GM18861 (cell line): ENCODE data around the gene SNX20.

ENCODE experiments used
- ATAC-seq: cut with Tn5 transposase; IDR thresholded peaks from one replicate; pipeline ENCODE4 v1.9.1; 2021; ENCODE audit not compliant: unreplicated experiment

The SNX20 gene, protein sequence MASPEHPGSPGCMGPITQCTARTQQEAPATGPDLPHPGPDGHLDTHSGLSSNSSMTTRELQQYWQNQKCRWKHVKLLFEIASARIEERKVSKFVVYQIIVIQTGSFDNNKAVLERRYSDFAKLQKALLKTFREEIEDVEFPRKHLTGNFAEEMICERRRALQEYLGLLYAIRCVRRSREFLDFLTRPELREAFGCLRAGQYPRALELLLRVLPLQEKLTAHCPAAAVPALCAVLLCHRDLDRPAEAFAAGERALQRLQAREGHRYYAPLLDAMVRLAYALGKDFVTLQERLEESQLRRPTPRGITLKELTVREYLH

DNA sequence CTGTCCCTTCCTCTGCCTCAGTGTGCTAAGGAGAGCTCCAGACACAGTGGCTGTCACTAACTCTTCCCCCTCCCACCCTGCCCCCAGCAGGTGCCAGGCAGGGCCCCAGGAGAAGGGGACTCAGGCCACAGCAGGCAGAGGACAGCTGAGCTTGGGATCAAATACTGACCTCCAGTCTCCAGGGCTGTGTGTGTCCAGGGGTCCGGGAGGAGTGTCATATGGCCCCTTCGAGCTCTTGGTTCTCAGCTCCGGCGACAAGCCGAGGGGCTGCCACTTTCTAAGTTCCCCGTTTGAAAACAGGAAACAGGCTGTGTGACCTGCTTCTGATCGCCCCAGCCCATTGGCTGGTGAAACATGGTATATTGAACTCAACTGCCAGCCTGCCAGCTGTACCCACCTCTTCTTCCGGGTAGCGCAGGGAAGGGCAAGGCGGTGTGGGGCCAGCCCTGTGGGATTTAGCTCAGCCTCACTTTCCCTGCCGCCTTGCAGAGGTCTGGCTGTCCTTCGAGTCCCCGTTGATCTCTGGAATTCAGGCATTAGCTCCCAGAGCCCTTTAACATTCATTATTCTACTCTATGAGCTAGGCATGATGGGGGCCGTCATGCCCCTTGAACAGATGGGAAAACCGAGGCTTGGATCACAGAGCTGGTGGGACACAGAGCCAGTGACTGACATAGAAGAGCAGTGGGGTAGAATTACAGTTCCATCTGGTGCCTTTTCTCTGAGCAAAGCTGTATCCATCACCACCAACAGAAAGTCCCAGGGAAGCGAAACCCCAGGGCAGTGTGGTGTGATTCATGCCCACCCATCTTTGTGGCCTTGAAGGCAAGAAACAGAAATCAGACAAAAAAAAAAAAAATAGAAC, at the start of gene SNX20:
Gene SNX20 (minus strand): TSS at position 292 of the 865 bp plus-strand sequence. CDS start 3,786 bp downstream, outside the sequence.
- ATAC-seq: peak; percentile 55

DNA sequence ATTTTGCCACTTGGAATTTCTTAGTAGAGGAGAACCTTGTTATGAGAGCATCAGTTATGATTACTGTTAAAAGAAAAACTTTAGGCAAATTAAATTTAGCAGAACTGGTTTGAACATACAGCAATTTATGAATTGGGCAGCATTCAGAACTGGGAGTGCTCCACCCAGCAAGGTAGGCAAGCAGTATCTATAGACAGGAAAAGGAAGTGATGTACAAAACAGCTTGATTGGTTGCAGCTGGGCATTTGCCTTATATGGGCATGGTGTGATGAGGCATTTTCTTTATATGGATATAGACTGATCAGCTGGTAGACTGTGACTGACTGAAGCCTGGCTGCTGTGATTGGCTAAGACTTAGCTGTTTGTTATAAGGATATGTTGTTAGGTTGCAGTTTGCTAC, 43.2 kb upstream of the SNX20 start:
- ATAC-seq: no peak

DNA sequence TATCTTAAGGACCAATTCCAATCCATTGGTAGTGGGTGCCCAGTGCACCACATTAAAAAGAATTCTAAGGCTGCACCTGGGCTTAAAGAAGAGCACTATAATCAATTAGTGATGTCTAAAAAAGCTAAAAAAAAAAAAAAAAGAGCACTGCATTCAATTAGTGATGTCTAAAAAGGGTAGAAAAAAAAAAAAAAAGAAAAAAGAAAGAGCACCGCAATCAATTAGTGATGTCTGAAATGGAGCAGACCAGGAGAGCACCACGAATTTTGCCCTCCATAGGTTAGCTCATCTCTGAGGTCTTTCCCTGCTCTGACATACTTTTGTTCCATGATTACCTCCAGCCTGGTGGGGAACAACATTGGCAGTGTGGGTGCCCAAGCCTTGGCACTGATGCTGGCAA, 41.8 kb upstream of the SNX20 start:
- no peak for ATAC-seq

DNA sequence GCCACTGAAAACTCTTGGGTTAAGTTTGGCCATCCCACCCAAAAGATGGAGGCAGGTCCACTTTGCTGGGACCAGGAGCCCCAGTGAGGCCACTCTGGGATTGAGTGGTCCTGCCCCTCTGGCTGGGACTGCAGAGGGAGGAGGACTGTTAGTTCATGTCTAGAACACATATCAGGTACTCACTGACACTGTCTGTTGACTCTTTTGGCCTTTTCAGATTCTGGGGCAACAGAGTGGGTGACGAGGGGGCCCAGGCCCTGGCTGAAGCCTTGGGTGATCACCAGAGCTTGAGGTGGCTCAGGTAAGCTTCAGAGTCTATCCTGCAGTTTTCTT, 41.3 kb upstream of the SNX20 start:
- no peak for ATAC-seq

- ATAC-seq: no peak
Observed at GRCh38 chr16:50721549-50722404, 40.7 kb upstream of the SNX20 start.

- no peak for ATAC-seq
Observed at GRCh38 chr16:50719401-50720337, 38.6 kb upstream of the SNX20 start.

GRCh38 chr16:50718761-50719400, 37.8 kb upstream of the SNX20 start:
- no peak for ATAC-seq

DNA sequence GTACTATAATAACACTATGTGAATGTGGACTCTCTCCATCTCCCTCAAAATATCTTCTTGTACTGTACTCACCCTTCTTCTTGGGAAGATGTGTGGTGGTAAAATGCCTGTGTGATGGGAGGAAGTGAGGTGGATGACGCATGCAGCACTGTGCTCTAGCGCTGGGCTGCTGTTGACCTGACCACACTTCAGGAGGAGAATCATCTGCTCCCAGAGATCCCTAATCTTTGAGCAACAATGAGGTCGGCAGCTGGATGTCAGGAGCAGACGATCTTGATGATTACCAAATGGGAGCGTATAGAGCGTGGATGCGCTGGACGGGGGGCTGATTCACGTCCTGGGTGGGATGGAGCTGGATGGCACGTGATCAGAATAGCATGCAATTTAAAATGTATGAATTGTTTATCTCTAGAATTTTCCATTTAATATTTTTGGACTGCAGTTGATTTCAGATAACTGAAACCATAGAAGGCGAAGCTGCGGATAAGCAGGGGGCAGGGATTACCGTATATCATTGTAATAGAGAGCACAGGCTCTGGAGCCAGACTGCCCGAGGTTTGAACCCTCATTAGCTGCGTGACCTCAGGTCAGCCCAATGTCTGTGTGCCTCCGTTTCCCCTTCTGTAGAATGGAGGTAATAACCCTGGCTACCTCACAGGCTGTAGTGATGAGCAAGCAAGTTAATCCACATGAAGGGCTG, 37.1 kb upstream of the SNX20 start:
- no peak for ATAC-seq

- ATAC-seq: no peak
Observed at GRCh38 chr16:50717494-50717893, 36.4 kb upstream of the SNX20 start.

- no peak for ATAC-seq
Observed at GRCh38 chr16:50717091-50717490, 36.0 kb upstream of the SNX20 start.

- no peak for ATAC-seq
Observed at GRCh38 chr16:50712956-50713355, 31.8 kb upstream of the SNX20 start.

- no peak for ATAC-seq
Observed at GRCh38 chr16:50712560-50712898, 31.4 kb upstream of the SNX20 start.

GRCh38 chr16:50711862-50712559, 30.9 kb upstream of the SNX20 start:
- no peak for ATAC-seq

DNA sequence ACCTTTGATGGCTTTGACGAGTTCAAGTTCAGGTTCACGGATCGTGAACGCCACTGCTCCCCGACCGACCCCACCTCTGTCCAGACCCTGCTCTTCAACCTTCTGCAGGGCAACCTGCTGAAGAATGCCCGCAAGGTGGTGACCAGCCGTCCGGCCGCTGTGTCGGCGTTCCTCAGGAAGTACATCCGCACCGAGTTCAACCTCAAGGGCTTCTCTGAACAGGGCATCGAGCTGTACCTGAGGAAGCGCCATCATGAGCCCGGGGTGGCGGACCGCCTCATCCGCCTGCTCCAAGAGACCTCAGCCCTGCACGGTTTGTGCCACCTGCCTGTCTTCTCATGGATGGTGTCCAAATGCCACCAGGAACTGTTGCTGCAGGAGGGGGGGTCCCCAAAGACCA, 29.9 kb upstream of the SNX20 start:
- no peak for ATAC-seq

DNA sequence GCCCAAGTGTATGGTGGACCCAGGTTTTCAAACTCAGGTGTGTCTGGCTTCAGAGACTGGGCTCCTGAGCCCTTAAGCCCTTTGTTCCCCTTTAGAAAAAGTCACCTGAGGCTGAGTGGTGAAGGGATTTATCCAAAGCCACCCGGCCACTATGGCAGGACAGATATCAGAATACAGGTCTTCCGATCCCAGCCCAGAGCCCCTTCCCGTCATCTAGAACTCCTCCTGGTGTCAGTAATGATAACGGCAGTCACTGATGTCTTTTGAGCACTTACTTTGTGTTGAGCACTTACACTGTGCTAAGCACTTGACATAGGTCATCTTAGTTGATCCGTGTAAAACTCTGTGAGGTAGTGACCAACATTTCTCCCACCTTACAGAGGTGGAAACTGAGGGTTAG, 28.9 kb upstream of the SNX20 start:
- ATAC-seq: no peak

GRCh38 chr16:50709061-50709684, 28.1 kb upstream of the SNX20 start:
- no peak for ATAC-seq

DNA sequence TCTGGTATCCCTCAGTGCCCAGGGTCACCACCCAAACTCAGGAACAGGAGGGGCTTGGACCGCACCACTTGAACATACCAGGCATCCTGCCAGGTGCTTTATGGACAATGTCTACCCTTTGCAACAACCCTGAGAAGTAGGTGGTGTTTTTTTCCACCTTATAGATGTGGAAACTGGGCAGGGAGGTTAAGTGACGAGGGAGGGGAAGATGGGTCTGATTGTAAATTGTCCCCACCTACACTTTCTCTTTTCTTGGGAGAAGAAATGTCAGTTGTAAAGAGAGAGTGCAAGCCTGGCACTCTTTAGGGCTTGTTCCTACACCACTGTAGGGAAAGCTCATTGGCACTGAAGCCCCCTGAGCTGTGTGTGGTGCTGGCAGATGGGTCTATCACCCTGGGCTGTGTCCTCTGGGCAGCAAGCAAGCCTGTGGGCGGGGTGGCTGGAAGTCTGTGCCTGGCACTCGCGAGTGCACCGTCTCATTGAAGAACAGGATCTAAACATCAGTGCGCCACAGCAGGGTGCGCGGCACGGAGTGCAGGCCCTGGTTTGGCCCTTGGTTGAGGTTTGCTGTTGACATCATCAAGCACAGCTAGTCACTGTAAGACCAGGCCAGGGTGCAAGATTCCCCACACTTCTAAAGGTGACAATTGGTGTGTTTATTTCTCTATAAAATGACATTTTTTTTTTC, 27.4 kb upstream of the SNX20 start:
- ATAC-seq: no peak

DNA sequence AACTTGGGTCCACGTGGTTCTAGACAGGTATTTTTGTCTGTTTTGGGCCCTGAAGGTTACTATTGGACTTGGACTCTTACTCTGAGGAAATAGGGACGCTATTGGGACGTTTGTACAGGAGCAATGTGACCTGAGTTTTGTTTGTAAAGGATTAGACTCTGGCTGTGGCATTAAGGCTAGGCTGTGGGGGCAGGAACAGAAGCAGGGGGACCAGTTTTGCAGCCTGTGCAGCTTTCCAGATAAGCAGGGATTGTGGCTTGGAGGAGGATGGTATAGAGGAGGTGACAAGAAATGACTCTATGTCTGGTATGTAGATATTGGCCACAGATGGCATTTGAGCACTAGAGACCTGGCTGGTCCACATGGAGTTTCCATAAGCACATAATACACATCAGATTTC, 25.1 kb upstream of the SNX20 start:
- ATAC-seq: no peak
